Tibial nerve (tissue), 3 donors: ENCODE data around the gene TMTC1.

Experiments used
- EP300 ChIP-seq, 2 donors: sonication (generic); formaldehyde crosslinking; IDR thresholded peaks; one replicate each; pipeline ENCODE4 v1.6.1; 2017; ENCODE audit warnings: antibody characterized with exemption in 2 of 2, mild to moderate bottlenecking in 1 of 2
- POLR2A ChIP-seq, 2 donors: fragments of 450-650 bp; IDR thresholded peaks; one replicate each; pipeline ENCODE4 v1.6.1; 2017; ENCODE audit warnings: antibody characterized with exemption in 2 of 2, mild to moderate bottlenecking in 2 of 2, moderate library complexity in 2 of 2

DNA sequence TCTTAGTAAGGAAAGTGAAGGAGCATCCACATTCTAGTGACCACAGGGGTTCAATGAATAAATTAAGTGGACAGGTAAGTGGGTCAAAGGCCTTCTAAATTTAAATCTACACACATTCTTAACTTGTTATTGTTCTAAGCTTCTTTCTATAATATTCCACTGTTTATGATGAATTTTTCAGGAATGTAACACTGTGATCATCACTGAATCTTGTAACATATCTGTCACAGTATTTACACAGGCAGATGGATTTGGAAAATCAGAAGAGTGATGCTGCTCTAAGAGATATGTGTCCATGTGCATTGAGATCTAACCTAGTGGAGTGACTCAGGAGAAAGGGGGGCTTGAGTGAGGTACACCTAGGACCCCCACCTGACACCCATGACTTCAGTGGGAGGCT lies 170.8 kb downstream of the TMTC1 start:
- no peak for TF ChIP-seq POLR2A (IDR thresholded peaks at IDR 0.05)
- no peak for TF ChIP-seq EP300 (IDR thresholded peaks at IDR 0.05)
